K562 (cell line): Measurements from ENCODE around the gene HECW1. TPM values are rescaled to one million over a fixed set of nuclear protein-coding genes. Genes with fewer than 3 reads are reported as not detected.

Experiments
- ATAC-seq: fragments of 200-7000 bp; cut with Tn5 transposase; 3 replicates; pipeline ENCODE4 v1.9.1; 2020; ENCODE audit warnings: moderate library complexity
- BruUV-seq: library from RNA; stranded (reverse); fragments of 400-500 nt; replicated peaks from 2 replicates; lab custom pipeline; 2021; lab: Mats Ljungman, UMichigan
- CTCF ChIA-PET: fragments of 300-600 bp; formaldehyde crosslinking; extraction: SDS; loops from one replicate; lab custom pipeline; 2021; ENCODE audit warnings: low intra/inter-chr PET ratio; lab: Yijun Ruan, JAX
- POLR2A ChIA-PET: fragments of 300-600, 350-650 bp; sonication (Branson Sonifier 250); formaldehyde crosslinking; extraction: SDS; loops from one replicate; lab custom pipeline; 2021; ENCODE audit warnings: antibody characterized with exemption, inconsistent platforms; lab: Yijun Ruan, JAX
- DNase-seq, 4 experiments: peaks; one replicate each; pipeline versions ENCODE4 v3.0.0 to v3.0.0-alpha.2; 2011 to 2018; ENCODE audit warnings: low spot score in 3 of 4, mixed read lengths in 3 of 4; ENCODE audit errors: extremely low read depth in 1 of 4
- FAIRE-seq: peaks from 2 replicates; lab custom pipeline; 2011; peaks lifted over from hg19 to GRCh38; lab: Jason Lieb, UNC
- H2AFZ ChIP-seq: 2 replicates; pipeline ENCODE4 v1.6.0; 2011; ENCODE audit warnings: low read depth, low read length, control low read depth, inconsistent platforms
- H3K27ac ChIP-seq: fragments of 200-600 bp; 3 replicates; pipeline ENCODE4 v1.8.0; 2011; ENCODE audit warnings: low read depth, mild to moderate bottlenecking, control low read depth, inconsistent platforms, low read length, moderate library complexity, mixed read lengths; ENCODE audit errors: extremely low read depth
- H3K27me3 ChIP-seq, 2 experiments: fragments of 300-600 bp in 1 of 2; 2 replicates in 1 of 2; 3 replicates in 1 of 2; pipeline versions ENCODE4 v1.6.0 to v1.8.0; 2011; ENCODE audit warnings: inconsistent platforms in 2 of 2, low read length in 2 of 2, mild to moderate bottlenecking in 1 of 2, mixed read lengths in 1 of 2, moderate library complexity in 1 of 2; ENCODE audit not compliant: control insufficient read depth in 2 of 2, insufficient read depth in 2 of 2
- H3K36me3 ChIP-seq: fragments of 300-600 bp; 3 replicates; pipeline ENCODE4 v1.8.0; 2011; ENCODE audit warnings: mild to moderate bottlenecking, low read length, inconsistent platforms; ENCODE audit not compliant: control insufficient read depth, insufficient read depth
- H3K4me1 ChIP-seq, 2 experiments: fragments of 200-600 bp in 1 of 2; replicated peaks in 1 of 2; 2 replicates in 1 of 2; 3 replicates in 1 of 2; pipeline versions ENCODE4 v1.5.1 to v1.8.0; 2011; ENCODE audit warnings: inconsistent platforms in 2 of 2, low read length in 2 of 2, mild to moderate bottlenecking in 1 of 2, mixed read lengths in 1 of 2, moderate library complexity in 1 of 2; ENCODE audit not compliant: control insufficient read depth in 2 of 2, insufficient read depth in 2 of 2
- H3K4me2 ChIP-seq: 2 replicates; pipeline ENCODE4 v1.6.1; 2011; ENCODE audit warnings: low read length, control low read depth, inconsistent platforms, mixed read lengths; ENCODE audit not compliant: insufficient read depth
- H3K4me3 ChIP-seq: fragments of 200-600 bp; sonication (generic), shearing (Covaris generic); 2 replicates; pipeline ENCODE4 v1.5.1; 2016; ENCODE audit warnings: control low read depth, inconsistent platforms
- H3K79me2 ChIP-seq: fragments of 200-600 bp; 3 replicates; pipeline ENCODE4 v1.8.0; 2011; ENCODE audit warnings: low read length, inconsistent platforms; ENCODE audit not compliant: control insufficient read depth, insufficient read depth
- H3K9ac ChIP-seq, 2 experiments: 2 replicates each; pipeline versions ENCODE4 v1.6.0 to v1.6.1; 2011; ENCODE audit warnings: low read depth in 2 of 2, low read length in 2 of 2, control low read depth in 1 of 2, inconsistent platforms in 1 of 2, mild to moderate bottlenecking in 1 of 2, mixed read lengths in 1 of 2; ENCODE audit not compliant: insufficient read depth in 1 of 2
- H3K9me1 ChIP-seq: one replicate; pipeline ENCODE4 v1.6.0; 2011; ENCODE audit warnings: inconsistent platforms, mild to moderate bottlenecking, low read length, moderate library complexity; ENCODE audit not compliant: control insufficient read depth, insufficient read depth
- H3K9me3 ChIP-seq: replicated peaks from 2 replicates; pipeline ENCODE4 v1.5.1; 2011; ENCODE audit warnings: low read depth, low read length, inconsistent platforms; ENCODE audit not compliant: control insufficient read depth, insufficient read depth
- H4K20me1 ChIP-seq: replicated peaks from 2 replicates; pipeline ENCODE4 v1.6.1; 2011; ENCODE audit warnings: low read length, inconsistent platforms, mixed read lengths; ENCODE audit not compliant: control insufficient read depth, insufficient read depth
- ESRRA ChIP-seq: fragments of 450-650 bp; IDR thresholded peaks from 2 replicates; pipeline ENCODE4 v1.6.1; 2014; ENCODE audit warnings: low read depth, mild to moderate bottlenecking, moderate library complexity, borderline replicate concordance
- PHF8 ChIP-seq: fragments of 200-600 bp; sonication (generic); IDR thresholded peaks from 2 replicates; pipeline ENCODE4 v1.6.1; 2012; ENCODE audit warnings: mixed run types, mild to moderate bottlenecking, inconsistent platforms, low read length, moderate library complexity, borderline replicate concordance
- PKNOX1 ChIP-seq: fragments of 450-650 bp; IDR thresholded peaks from 2 replicates; pipeline ENCODE4 v1.6.1; 2016
- SMARCA5 ChIP-seq: fragments of 450-650 bp; IDR thresholded peaks from 2 replicates; pipeline ENCODE4 v1.6.1; 2016
- ZNF146 ChIP-seq: IDR thresholded peaks from one replicate; pipeline ENCODE4 v1.6.1; 2018; ENCODE audit warnings: missing compliant biosample characterization; ENCODE audit not compliant: unreplicated experiment
- ZNF584 ChIP-seq: fragments of 200-800 bp; sonication (Bioruptor generic); IDR thresholded peaks from 2 replicates; pipeline ENCODE4 v1.6.1; 2016; ENCODE audit warnings: low read depth, mild to moderate bottlenecking, missing genetic modification characterization, missing compliant biosample characterization
- ZNF79 ChIP-seq: fragments of 250-450 bp; sonication (Bioruptor Pico); IDR thresholded peaks from 2 replicates; pipeline ENCODE4 v1.4.0; 2020; ENCODE audit warnings: low read depth, mild to moderate bottlenecking, moderate library complexity
- WGBS: fragments of 100-300 bp; shearing (Covaris generic); methylation state at CpG from one replicate; pipeline ENCODE4 v1.1.6; 2016; ENCODE audit warnings: low coverage, mixed read lengths; ENCODE audit not compliant: insufficient coverage; ENCODE audit errors: missing lambda C conversion rate; 5-methylcytosine and 5-hydroxymethylcytosine counted together
- in situ Hi-C: fragments of 300-500 bp; cut with MboI; formaldehyde crosslinking; loops from 4 replicates; pipeline ENCODE4 v1.15.0; 2018; ENCODE audit warnings: inconsistent platforms, mixed read lengths
- intact Hi-C: fragments of 100-400 bp; cut with micrococcal nuclease; formaldehyde crosslinking; loops from 2 replicates; pipeline ENCODE4 v1.14.2; 2022
- polyA plus RNA-seq, 8 experiments: library from polyadenylated mRNA; depleted of rRNA in 4 of 8; stranded (reverse) in 5 of 8; unstranded in 3 of 8; fragments of >200 nt; fragmentation: Nextera tagmentation in 2 of 8; fragmentation: Illumina TruSeq in 1 of 8; extraction: Ambion mirVana in 2 of 8; extraction: Trizol in 1 of 8; gene quantifications; 2 replicates each; pipeline versions ENCODE4 v1.2.1 to v1.2.3, GENCODE V29; 2011 to 2014; ENCODE audit warnings: inconsistent platforms in 1 of 8, missing spikeins in 1 of 8
- total RNA-seq, 7 experiments: library from RNA; depleted of rRNA in 6 of 7; stranded (reverse); fragments of >200 nt in 6 of 7; fragmentation: Illumina TruSeq in 2 of 7; extraction: Trizol in 2 of 7; gene quantifications; 2 replicates each; pipeline versions ENCODE4 v1.2.1 to v1.2.3, GENCODE V29; 2011 to 2021; ENCODE audit warnings: low replicate concordance in 1 of 7
- TF ChIP-seq, protein P1 (sequence below): fragments of 450-650 bp; formaldehyde crosslinking; IDR thresholded peaks from 2 replicates; pipeline ENCODE4 v1.4.0; 2020; ENCODE audit warnings: mild to moderate bottlenecking, moderate library complexity

Gene HECW1
- total and polyA plus RNA-seq, 9 of the 15 experiments (the other 6 are each of a cell fraction or from before 2014, with no cell fraction given): 0.07 to 0.31 (median 0.13) TPM; not detected in 4

GRCh38 chr7:43535031-43535451, 422.6 kb downstream of the HECW1 start:
- in situ Hi-C loops (no loop called here), intact Hi-C loops (no loop called here)
- BruUV-seq: no TSS peak
- no peak overlapping the region for H3K4me2 ChIP-seq
- ChIA-PET POLR2A (no interaction called here), CTCF (no interaction called here)
- peaks cover 44 to 55% of the 10 kb centered on the region in 2 experiments for H3K27me3 ChIP-seq
- H3K4me1 ChIP-seq: peaks cover 0 to 4% of the 10 kb centered on the region in 2 experiments; a peak in 2 of 5 replicates
- H3K4me3 ChIP-seq: no peak overlapping the region
- no peaks in the 10 kb centered on the region for H3K36me3 ChIP-seq
- no peaks in the 10 kb centered on the region for H3K9me1 ChIP-seq
- H3K9me3 ChIP-seq: no peaks in the 10 kb centered on the region
- no peak overlapping the region for H2AFZ ChIP-seq
- FAIRE-seq (no peak), ATAC-seq (no peak), DNase-seq (no peak)
- H4K20me1 ChIP-seq: no peaks in the 10 kb centered on the region
- H3K27ac ChIP-seq: no peak overlapping the region
- no peaks in the 10 kb centered on the region for H3K79me2 ChIP-seq
- TF ChIP-seq ESRRA: 0 out of 2 replicates have a peak, but pooled peaks have one; percentile 21
- TF ChIP-seq SMARCA5: no peak
- no peak for TF ChIP-seq ZNF79
- no peak for TF ChIP-seq ZNF146 (CRISPR knock-in tag)
- TF ChIP-seq, protein P1, sequence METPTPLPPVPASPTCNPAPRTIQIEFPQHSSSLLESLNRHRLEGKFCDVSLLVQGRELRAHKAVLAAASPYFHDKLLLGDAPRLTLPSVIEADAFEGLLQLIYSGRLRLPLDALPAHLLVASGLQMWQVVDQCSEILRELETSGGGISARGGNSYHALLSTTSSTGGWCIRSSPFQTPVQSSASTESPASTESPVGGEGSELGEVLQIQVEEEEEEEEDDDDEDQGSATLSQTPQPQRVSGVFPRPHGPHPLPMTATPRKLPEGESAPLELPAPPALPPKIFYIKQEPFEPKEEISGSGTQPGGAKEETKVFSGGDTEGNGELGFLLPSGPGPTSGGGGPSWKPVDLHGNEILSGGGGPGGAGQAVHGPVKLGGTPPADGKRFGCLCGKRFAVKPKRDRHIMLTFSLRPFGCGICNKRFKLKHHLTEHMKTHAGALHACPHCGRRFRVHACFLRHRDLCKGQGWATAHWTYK (CRISPR knock-in tag): no peak
- no peak for TF ChIP-seq PHF8
- no peak for TF ChIP-seq PKNOX1
- TF ChIP-seq ZNF584 (CRISPR knock-in tag): no peak
- no peak overlapping the region for H3K9ac ChIP-seq
- WGBS: 6% methylated on average over 4 of the region's 4 CpGs
